Measurements from ENCODE around the gene ANAPC7.
"Not testable (repeated sequence)": the region's sequence is repeated elsewhere in the genome, so short reads cannot be mapped to it uniquely, and the experiment has no call there.

The ANAPC7 gene

DNA sequence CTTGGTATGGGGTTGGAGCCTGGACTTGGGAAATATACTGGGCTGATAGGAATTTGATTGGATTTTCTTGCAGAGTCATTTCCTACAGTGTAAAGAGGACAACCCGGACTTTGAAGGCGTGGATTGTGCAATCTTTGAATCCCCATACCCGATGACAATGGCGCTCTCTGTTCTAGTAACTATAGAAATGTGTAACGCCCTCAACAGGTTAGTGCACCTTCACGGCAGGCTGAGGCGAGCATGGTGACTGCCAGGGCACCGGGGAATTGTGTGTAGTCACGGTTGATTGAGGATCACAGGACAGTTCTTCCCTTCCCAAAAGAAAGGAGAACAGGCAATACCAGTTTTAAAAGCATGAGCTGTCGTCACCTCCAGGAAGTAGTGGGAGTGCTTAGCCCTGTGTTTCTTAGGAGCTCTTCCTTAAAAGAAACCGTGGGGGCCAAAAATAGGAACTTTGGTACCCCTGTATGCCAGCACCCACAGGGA lies 58.3 kb downstream of the ANAPC7 start:
- Histone ChIP-seq H3K9ac (ENCODE audit: low read length) (no peak overlapping the region), H3K9me3 (ENCODE audit: control insufficient read depth, low read depth, low read length) (no peaks in the 10 kb centered on the region), H3K36me3 (ENCODE audit: control insufficient read depth, low read depth, low read length) (peaks cover 97% of the 10 kb centered on the region), H3K4me3 (ENCODE audit: low read length) (no peak overlapping the region), H3K4me1 (ENCODE audit: control insufficient read depth, low read depth, low read length) (no peaks in the 10 kb centered on the region), H3K27ac (ENCODE audit: low read length) (no peak overlapping the region), H3K27me3 (ENCODE audit: control insufficient read depth, insufficient read depth, low read length) (no peaks in the 10 kb centered on the region)

DNA sequence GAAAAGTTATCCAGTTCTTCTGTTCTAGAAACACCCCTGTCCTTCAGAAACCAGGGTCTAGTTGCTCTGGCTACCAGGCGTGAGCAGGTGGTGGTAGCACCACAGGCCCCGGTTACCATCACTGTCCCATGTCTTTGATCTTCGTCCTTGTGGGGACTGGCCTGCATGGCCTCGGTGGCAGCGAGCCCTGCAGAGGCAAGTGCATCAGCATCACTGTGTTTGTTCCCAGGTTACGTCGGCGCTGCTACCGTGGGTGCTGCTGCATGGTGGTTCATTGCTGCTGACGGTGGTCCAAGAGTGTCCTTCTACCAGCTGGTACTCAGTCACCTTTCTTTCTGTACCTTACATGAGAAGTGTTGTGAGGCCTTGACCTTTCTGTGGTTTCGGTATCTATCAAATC lies 58.9 kb downstream of the ANAPC7 start:
- H3K9me3 ChIP-seq (ENCODE audit: control insufficient read depth, low read depth, low read length) = no peaks in the 10 kb centered on the region
- no peak overlapping the region for H3K27ac ChIP-seq (ENCODE audit: low read length)

DNA sequence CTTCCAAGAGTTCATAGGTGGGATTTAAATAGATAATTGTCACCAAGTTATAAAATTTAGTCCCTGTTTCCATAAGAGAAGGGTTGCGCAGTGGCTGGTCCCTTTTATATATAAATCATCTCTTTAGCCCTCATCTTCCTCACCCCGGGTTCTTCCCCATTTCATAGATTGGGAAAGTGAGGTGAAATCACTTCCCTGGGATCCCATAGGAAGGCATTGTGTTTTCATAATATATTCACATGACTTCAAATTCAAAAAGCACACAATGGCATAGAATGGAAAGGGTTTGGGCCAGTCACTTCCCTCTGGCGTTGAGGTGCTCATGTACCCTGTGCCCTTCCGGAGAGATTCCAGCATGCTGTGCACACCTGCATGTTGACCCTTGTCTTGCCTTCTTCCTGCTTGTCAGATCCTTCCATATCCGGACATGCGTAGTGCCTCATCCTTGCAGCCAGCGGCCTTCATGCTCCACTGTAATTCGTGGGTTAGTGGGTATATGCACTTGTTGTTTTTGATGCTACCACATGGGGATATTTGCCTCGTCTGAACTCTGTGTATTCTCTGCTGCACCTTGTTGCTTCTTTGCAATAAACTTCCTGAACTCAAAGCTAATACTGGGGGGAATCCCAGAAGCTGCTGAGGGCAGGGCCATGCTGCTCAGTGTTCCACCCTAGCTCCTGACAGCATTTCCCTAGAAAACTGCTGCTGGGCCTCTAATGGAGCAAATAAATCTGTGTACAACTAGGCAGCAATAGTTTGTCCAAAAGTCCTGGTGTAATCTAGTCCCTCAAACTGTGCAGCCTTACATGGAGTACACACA lies 59.6 kb downstream of the ANAPC7 start:
- H3K9me3 ChIP-seq (ENCODE audit: control insufficient read depth, low read depth, low read length) = no peaks in the 10 kb centered on the region
- no peaks in the 10 kb centered on the region for H3K4me1 ChIP-seq (ENCODE audit: control insufficient read depth, low read depth, low read length)
- no peak overlapping the region for H3K4me3 ChIP-seq (ENCODE audit: low read length)
- peaks cover 99% of the 10 kb centered on the region for H3K36me3 ChIP-seq (ENCODE audit: control insufficient read depth, low read depth, low read length)
- no peak overlapping the region for H3K27ac ChIP-seq (ENCODE audit: low read length)
- H3K27me3 ChIP-seq (ENCODE audit: control insufficient read depth, insufficient read depth, low read length) = no peaks in the 10 kb centered on the region
- H3K9ac ChIP-seq (ENCODE audit: low read length) = no peak overlapping the region

More for the DNA sequence above, 58.9 kb downstream of the ANAPC7 start:
- H3K4me1 ChIP-seq (ENCODE audit: control insufficient read depth, low read depth, low read length) = no peaks in the 10 kb centered on the region
- H3K36me3 ChIP-seq (ENCODE audit: control insufficient read depth, low read depth, low read length) = peaks cover 99% of the 10 kb centered on the region
- no peaks in the 10 kb centered on the region for H3K27me3 ChIP-seq (ENCODE audit: control insufficient read depth, insufficient read depth, low read length)
- H3K9ac ChIP-seq (ENCODE audit: low read length) = no peak overlapping the region
- no peak overlapping the region for H3K4me3 ChIP-seq (ENCODE audit: low read length)

DNA sequence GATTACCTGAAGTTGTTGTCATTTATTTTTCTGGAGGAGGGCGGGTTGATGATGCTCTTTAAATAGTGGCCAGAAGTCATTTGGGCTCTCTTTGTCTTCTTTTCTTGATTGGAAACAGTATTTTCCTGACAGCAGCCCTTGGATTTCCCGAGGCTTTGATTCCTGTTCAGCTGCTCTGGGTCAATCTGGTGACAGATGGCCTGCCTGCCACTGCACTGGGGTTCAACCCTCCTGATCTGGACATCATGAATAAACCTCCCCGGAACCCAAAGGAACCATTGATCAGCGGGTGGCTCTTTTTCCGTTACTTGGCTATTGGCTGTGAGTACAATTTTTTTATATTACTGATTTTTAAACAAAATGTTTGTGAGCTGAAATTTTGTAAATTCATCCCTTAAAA lies 60.4 kb downstream of the ANAPC7 start:
- Histone ChIP-seq H3K9me3 (ENCODE audit: control insufficient read depth, low read depth, low read length) (no peaks in the 10 kb centered on the region), H3K4me1 (ENCODE audit: control insufficient read depth, low read depth, low read length) (no peaks in the 10 kb centered on the region), H3K27ac (ENCODE audit: low read length) (no peak overlapping the region), H3K27me3 (ENCODE audit: control insufficient read depth, insufficient read depth, low read length) (no peaks in the 10 kb centered on the region), H3K36me3 (ENCODE audit: control insufficient read depth, low read depth, low read length) (peaks cover 99% of the 10 kb centered on the region), H3K9ac (ENCODE audit: low read length) (no peak overlapping the region), H3K4me3 (ENCODE audit: low read length) (no peak overlapping the region)

DNA sequence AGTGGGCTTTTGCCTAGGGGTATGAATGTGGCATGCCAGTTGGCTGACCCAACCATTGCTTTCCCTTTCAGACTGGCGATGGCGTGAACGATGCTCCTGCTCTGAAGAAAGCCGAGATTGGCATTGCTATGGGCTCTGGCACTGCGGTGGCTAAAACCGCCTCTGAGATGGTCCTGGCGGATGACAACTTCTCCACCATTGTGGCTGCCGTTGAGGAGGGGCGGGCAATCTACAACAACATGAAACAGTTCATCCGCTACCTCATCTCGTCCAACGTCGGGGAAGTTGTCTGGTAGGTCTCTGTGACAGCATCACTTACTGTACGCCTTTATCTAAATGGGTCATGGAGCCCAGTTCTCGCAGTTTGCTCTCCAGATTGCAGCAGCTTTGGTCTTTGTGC lies 61.4 kb downstream of the ANAPC7 start:
- no peaks in the 10 kb centered on the region for H3K27me3 ChIP-seq (ENCODE audit: control insufficient read depth, insufficient read depth, low read length)
- H3K36me3 ChIP-seq (ENCODE audit: control insufficient read depth, low read depth, low read length) = peaks cover 99% of the 10 kb centered on the region
- no peak overlapping the region for H3K4me3 ChIP-seq (ENCODE audit: low read length)
- H3K9ac ChIP-seq (ENCODE audit: low read length) = no peak overlapping the region
- H3K27ac ChIP-seq (ENCODE audit: low read length) = no peak overlapping the region
- no peaks in the 10 kb centered on the region for H3K9me3 ChIP-seq (ENCODE audit: control insufficient read depth, low read depth, low read length)
- no peaks in the 10 kb centered on the region for H3K4me1 ChIP-seq (ENCODE audit: control insufficient read depth, low read depth, low read length)

DNA sequence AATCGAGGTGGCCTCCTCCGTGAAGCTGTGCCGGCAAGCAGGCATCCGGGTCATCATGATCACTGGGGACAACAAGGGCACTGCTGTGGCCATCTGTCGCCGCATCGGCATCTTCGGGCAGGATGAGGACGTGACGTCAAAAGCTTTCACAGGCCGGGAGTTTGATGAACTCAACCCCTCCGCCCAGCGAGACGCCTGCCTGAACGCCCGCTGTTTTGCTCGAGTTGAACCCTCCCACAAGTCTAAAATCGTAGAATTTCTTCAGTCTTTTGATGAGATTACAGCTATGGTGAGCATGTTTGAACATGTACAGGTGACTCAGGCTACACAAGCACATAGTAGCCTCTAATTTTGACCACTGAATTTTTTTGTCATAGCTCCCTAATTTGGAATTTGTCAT lies 62.8 kb downstream of the ANAPC7 start:
- peaks cover 99% of the 10 kb centered on the region for H3K36me3 ChIP-seq (ENCODE audit: control insufficient read depth, low read depth, low read length)
- no peaks in the 10 kb centered on the region for H3K27me3 ChIP-seq (ENCODE audit: control insufficient read depth, insufficient read depth, low read length)

DNA sequence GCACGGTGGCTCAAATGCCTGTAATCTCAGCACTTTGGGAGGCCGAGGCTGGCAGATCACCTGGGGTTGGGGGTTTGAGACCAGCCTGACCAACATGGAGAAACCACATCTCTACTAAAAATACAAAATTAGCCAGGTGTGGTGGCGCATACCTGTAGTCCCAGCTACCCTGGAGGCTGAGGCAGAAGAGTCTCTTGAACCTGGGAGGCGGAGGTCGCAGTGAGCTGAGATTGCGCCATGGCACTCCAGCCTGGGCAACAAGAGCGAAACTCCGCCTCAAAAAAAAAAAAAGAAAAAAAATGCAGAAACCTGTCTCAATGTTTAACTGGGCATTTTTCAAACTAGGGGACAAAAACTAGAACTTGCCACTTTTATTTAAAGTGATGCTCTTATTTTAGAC lies 63.2 kb downstream of the ANAPC7 start:
- not testable (repeated sequence) for H3K4me3 ChIP-seq (ENCODE audit: low read length); H3K27ac ChIP-seq (ENCODE audit: low read length); H3K9me3 ChIP-seq (ENCODE audit: control insufficient read depth, low read depth, low read length); H3K4me1 ChIP-seq (ENCODE audit: control insufficient read depth, low read depth, low read length); H3K27me3 ChIP-seq (ENCODE audit: control insufficient read depth, insufficient read depth, low read length); H3K9ac ChIP-seq (ENCODE audit: low read length)
- H3K36me3 ChIP-seq (ENCODE audit: control insufficient read depth, low read depth, low read length) = peaks cover 99% of the 10 kb centered on the region

More for the DNA sequence above, 62.8 kb downstream of the ANAPC7 start:
- H3K4me1 ChIP-seq (ENCODE audit: control insufficient read depth, low read depth, low read length) = no peaks in the 10 kb centered on the region
- no peak overlapping the region for H3K4me3 ChIP-seq (ENCODE audit: low read length)
- no peaks in the 10 kb centered on the region for H3K9me3 ChIP-seq (ENCODE audit: control insufficient read depth, low read depth, low read length)
- no peak overlapping the region for H3K9ac ChIP-seq (ENCODE audit: low read length)
- no peak overlapping the region for H3K27ac ChIP-seq (ENCODE audit: low read length)

GRCh38 chr12:110339184-110339952 lies 64.1 kb downstream of the ANAPC7 start:
- peaks cover 99% of the 10 kb centered on the region for H3K36me3 ChIP-seq (ENCODE audit: control insufficient read depth, low read depth, low read length)
- H3K9ac ChIP-seq (ENCODE audit: low read length) = no peak overlapping the region
- H3K4me3 ChIP-seq (ENCODE audit: low read length) = no peak overlapping the region
- no peaks in the 10 kb centered on the region for H3K9me3 ChIP-seq (ENCODE audit: control insufficient read depth, low read depth, low read length)
- no peak overlapping the region for H3K27ac ChIP-seq (ENCODE audit: low read length)
- H3K27me3 ChIP-seq (ENCODE audit: control insufficient read depth, insufficient read depth, low read length) = no peaks in the 10 kb centered on the region
- H3K4me1 ChIP-seq (ENCODE audit: control insufficient read depth, low read depth, low read length) = no peaks in the 10 kb centered on the region

DNA sequence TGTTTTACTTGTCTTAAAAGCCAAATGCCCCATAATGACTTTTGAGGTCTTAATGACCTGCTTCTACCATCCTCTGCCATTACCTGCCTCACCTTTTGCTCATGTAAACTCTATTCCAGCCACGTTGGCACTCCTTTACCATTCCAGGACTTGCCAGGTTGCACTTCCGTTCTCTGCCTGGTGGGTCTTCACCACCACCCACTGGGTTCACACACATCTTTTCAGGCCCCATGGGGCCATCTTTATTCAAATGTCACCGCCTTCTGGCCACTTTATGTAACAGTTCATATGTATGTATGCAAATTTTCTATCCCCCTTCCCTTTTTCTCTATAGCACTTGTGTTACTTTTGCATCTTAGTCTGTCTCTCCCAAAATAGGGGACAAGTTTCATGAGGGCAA lies 64.8 kb downstream of the ANAPC7 start:
- H3K27me3 ChIP-seq (ENCODE audit: control insufficient read depth, insufficient read depth, low read length) = no peaks in the 10 kb centered on the region
- H3K4me1 ChIP-seq (ENCODE audit: control insufficient read depth, low read depth, low read length) = no peaks in the 10 kb centered on the region
- no peak overlapping the region for H3K27ac ChIP-seq (ENCODE audit: low read length)
- no peaks in the 10 kb centered on the region for H3K9me3 ChIP-seq (ENCODE audit: control insufficient read depth, low read depth, low read length)
- H3K9ac ChIP-seq (ENCODE audit: low read length) = no peak overlapping the region
- H3K4me3 ChIP-seq (ENCODE audit: low read length) = no peak overlapping the region
- H3K36me3 ChIP-seq (ENCODE audit: control insufficient read depth, low read depth, low read length) = peaks cover 99% of the 10 kb centered on the region

DNA sequence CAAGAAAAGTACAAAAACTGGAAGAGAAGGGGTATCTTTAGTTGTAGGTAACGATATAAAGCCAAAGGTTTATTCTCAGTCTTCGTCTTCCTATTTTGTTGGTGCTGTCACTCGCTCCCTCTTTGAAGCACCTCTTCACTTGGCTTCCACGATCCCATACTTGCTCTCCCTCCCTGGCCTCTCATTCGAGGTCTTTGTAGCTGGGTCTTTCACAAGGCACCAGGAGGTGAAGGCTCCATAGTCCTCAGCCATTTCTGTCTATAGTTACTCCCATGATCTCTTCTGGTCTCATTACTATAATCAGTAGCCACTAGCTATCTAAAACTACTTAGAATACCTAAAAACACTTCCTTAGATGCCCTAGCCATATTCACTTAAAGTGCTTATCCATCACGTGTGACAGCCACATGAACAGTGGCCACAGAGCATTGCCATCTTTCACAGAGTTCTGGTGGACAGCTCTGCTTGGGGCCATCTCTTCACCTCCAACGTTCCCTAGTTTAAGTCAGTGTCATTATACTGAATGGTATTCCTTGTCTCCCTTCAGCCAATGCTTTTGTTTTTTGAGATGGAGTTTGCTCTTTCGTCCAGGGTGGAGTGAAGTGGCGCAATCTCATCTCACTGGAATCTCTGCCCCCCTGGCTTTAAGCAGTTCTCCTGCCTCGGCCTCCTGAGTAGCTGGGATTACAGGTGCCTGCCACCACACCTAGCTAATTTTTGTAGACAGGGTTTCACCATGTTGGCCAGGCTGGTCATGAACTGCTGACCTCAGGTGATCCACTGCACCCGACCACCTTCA lies 65.4 kb downstream of the ANAPC7 start:
- Histone ChIP-seq H3K4me1 (ENCODE audit: control insufficient read depth, low read depth, low read length) (no peaks in the 10 kb centered on the region), H3K9ac (ENCODE audit: low read length) (no peak overlapping the region), H3K9me3 (ENCODE audit: control insufficient read depth, low read depth, low read length) (no peaks in the 10 kb centered on the region), H3K4me3 (ENCODE audit: low read length) (no peak overlapping the region), H3K36me3 (ENCODE audit: control insufficient read depth, low read depth, low read length) (peaks cover 99% of the 10 kb centered on the region), H3K27me3 (ENCODE audit: control insufficient read depth, insufficient read depth, low read length) (no peaks in the 10 kb centered on the region), H3K27ac (ENCODE audit: low read length) (no peak overlapping the region)

DNA sequence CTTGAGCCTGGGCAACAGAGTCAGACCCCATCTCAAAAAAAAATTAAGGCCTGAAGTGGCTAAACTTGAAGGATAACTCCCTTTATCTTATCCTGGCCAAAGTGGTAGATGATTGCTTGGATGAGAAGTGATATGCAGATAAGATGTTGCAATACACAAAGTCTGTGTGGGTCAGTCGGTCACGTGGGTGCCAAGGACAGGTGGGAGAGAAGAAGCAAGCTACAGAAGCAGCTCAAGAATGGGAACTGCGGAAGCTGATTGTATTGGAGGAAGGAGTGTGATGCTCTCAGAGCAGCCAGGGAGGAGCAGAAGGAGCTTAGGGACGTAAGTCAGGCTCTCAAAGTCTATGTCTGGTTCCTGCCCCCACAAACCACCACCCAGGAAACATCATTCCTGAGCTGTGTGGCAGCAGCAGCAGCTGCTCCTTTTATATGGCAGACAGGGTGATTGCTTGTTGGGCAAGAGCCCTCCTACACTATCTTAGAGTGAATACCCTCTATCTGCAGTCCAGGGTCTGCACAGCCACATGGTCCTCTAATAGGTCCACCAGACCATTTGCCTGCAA lies 67.9 kb downstream of the ANAPC7 start:
- Histone ChIP-seq H3K27me3 (ENCODE audit: control insufficient read depth, insufficient read depth, low read length) (no peaks in the 10 kb centered on the region), H3K4me1 (ENCODE audit: control insufficient read depth, low read depth, low read length) (no peaks in the 10 kb centered on the region), H3K9ac (ENCODE audit: low read length) (no peak overlapping the region), H3K36me3 (ENCODE audit: control insufficient read depth, low read depth, low read length) (peaks cover 93% of the 10 kb centered on the region), H3K9me3 (ENCODE audit: control insufficient read depth, low read depth, low read length) (no peaks in the 10 kb centered on the region), H3K27ac (ENCODE audit: low read length) (no peak overlapping the region), H3K4me3 (ENCODE audit: low read length) (no peak overlapping the region)

All from iPS-18a (cell line).